Stimulated activated CD8-positive, alpha-beta memory T cell treated with anti-CD3 and anti-CD28 coated beads, Interleukin-15, amount 100 ng/mL, for 24 hours (primary cell): ENCODE data around the gene TSPAN12.
A peak's percentile ranks its signal among the peaks of the same experiment; 100 is the strongest.
"Not testable (repeated sequence)": the region's sequence is repeated elsewhere in the genome, so short reads cannot be mapped to it uniquely, and the experiment has no call there.

ENCODE experiments used
- DNase-seq: peaks from one replicate; pipeline ENCODE4 v3.0.0-alpha.2; 2020; ENCODE audit warnings: low read depth

TSPAN12 gene, protein sequence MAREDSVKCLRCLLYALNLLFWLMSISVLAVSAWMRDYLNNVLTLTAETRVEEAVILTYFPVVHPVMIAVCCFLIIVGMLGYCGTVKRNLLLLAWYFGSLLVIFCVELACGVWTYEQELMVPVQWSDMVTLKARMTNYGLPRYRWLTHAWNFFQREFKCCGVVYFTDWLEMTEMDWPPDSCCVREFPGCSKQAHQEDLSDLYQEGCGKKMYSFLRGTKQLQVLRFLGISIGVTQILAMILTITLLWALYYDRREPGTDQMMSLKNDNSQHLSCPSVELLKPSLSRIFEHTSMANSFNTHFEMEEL

DNA sequence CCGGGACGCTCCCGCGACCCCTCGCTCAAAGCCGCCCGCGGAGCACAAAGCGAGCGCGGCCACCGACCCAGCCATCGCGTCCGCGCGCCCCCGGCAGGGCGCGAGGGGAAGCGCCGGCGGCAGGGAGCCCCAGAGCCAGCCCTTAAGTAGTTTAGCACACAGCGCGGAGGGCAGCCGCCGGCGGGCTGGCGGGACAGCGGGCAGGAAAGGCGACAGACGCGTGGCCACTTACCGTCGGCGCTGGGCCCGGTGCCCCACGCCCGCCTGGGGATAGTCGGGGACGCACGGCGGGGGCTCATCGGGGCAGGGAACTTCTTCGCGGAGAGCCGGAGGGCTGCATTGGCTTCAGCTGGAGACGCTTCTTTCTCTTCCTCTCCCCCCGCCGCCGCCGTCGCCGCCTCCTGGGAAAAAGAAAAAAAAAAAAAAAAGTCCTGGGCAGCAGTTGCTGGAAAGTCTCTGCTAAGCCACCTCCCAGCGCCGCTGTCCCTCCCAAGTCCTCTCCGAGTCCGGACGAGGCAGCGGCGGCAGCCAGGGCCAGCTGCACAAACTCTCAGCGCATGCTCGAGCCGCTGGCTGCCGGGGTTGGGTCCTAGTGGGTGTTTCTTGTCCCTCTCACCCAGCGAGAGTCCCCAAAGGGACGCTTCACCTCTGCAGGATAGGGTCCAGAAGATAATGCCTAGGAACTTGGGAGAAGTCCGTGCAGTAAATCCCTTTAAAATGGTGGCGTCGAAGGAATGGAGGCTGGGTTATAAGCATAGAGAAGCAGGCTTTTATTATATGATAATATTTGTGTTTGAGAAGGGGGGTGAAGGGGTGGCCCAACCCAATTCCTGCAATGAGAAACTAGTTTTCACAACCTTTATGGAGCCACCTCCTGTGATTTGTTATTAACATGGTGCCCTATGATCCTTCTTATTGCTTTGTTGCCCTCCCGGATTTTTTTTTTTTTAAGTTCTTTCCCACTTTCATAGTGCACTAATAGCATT is at the start of gene TSPAN12:
TSS of gene TSPAN12 (minus strand) at position 557 of the 986 bp plus-strand sequence. CDS start 1,381 bp downstream, outside the sequence.
- peak; percentile 13 for DNase-seq

DNA sequence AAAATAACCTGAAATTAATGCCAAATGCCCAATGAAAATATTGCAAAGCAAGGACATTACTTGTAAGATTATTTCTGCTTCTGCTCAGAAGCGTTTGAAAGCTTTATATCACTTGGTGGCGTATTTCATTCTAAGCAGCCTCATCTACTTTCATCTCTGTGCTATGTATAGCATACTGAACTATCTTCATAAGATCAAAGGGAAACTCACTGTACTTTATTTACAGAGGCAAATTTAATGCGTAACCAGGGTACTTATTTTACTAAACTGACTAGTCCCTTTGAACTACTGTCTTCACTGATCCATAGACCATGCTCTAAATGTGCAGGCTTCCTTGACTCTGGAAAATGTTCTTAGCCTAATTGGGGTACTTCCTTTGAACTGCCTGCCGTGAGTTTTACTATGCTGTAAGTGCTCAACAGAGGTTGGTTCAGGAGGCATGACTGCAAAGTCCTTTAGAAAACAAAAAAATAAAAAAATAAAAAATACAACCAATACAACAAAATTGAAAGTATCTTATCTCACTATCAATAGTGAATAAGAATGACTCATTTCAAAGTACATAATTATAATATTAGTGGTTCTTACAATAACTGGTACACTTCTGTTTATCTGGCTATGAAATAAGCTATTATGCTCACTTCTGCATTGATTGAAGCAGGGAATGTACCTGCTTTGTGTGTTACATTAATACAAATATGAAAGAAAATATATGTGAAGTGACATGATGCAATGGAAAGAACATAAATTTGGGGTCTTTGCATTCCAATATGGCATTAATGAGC is 41.0 kb upstream of the TSPAN12 start:
- no peak for DNase-seq

DNA sequence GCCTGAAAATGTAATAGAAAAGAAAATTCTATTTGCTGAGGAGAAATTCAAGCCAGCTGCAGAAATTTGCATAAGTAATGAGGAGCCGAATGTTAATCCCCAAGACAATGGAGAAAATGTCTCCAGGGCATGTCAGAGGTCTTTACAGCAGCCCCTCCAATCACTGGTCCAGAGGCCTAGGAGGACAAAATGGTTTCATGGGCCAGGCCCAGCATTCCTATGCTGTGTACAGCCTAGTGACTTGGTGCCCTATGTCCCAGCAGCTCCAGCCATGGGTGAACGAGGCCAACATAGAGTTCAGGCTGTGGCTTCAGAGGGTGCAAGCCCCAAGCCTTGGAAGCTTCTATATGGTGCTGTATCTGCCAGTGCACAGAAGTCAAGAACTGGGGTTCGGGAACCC is 37.3 kb upstream of the TSPAN12 start:
- not testable (repeated sequence) for DNase-seq

DNA sequence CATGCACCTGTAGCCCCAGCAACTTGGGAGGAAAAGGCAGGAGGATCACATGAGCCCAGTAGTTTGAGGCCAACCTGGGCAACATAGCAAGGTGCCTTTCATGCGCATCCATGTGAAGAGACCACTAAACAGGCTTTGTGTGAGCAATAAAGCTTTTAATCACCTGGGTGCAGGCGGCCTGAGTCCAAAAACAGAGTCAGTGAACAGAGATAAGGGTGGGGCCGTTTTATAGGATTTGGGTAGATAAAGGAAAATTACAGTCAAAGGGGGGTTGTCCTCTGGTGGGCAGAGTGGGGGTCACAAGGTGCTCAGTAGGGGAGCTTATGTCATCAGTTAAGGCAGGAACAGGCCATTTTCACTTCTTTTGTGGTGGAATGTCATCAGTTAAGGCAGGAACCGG is 27.7 kb upstream of the TSPAN12 start:
- not testable (repeated sequence) for DNase-seq

DNA sequence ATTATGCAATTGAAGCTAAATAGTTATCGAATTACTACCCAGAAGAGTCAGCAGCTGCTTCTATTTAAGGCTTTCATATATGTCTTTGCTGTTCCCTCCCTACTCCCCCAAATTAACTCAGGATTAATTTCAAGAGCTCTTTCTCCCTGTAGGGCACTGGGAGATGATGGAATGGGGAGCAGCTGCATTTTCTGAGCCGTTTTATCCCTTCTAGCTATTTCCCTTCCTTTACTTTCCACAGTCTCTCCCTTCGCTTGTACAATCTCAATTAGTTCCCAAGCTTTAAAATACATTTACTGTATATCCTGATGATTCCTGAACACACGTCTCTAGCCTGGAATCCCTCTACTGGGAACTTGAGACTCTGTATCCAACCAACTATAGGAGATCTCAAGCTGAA is 19.8 kb upstream of the TSPAN12 start:
- no peak for DNase-seq

DNA sequence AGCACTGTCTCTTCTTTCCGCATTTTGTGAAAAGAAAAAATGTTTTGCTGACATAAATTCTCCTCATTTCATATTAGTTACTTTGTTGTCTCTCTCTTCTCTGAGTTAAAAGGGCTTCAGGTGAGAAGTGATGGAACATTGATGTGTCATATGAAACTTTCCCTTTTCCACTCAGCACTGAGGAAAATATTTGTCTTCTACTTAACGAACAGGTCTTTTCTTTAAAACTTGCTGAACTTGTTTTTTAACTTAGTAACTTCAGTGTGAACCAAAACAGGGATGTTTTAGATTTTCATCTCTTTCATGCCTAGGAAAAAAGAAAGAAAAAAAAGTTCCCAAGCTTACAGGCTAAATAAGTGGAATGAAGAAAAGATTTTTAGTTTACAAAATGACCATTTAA is 19.0 kb upstream of the TSPAN12 start:
- no peak for DNase-seq

DNA sequence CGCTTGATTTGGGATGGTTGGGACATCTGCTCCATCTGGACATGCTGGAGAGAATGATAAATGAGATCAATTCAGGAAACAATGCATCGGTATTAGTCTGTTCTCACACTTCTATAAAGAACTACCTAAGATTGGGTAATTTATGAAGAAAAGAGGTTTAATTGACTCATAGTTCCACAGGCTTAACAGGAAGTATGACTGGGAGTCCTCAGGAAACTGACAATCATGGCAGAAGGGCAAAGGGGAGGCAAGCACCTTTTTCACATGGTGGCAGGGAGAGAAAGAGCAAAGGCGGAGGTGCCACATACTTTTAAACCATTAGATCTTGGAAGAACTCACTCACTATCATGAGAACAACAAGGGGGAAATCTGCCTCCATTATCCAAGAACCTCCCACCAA is 16.8 kb upstream of the TSPAN12 start:
- no peak for DNase-seq

DNA sequence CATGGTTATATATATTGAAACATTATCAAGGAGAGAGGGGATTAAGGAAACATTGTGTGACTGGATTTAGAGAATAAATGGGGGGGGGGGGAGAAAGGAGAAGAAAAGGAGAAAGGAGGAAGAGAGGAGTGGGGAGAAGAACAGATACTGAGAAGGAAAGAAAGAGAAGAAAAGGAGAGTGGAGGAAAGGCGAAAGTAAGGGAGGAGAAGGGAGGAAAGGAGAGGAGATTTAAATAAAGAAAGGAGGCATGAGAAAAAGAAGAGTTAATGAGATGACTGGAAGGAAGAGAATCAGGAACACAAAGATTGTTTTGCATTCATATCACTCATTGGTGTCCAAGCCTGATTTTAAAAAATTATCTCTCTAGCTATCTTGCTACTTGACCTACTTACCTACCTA is 16.1 kb upstream of the TSPAN12 start:
- no peak for DNase-seq

DNA sequence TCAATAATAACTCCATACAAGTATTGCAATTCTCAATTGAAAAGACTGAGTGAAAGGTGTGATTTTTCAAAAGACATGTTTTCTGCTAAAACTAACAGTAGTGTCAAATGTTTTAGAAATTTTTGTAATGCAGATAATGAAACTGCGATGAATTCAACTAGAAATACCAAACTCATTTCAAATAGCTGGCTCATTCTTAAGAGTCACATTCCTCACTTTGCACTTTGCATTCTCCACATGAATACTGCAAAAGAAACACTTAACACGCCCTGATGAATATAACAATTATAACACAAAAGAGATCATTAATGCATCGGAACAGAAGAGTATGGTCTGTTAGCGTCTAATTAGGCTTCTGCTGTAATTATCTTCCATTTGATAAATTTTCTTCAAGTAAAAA is 15.5 kb upstream of the TSPAN12 start:
- DNase-seq = no peak

DNA sequence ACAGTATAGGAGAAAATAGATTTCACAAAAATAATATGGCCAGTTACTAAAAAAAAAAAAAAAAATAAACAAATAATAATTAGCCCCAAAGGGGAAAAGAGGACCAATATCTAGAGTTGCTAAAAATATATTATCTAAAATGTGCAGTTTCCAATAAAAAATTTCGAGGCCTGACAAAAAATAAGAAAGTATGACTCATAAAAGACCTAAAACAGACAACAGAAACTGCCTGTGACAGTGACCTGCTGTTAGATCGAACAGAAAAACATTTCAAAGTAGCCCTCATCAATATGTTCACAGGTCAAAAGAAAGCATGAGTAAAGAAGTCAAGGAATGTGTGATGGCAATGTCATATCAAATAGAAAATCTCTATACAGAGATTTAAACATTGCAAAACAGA is 11.8 kb upstream of the TSPAN12 start:
- DNase-seq = no peak

DNA sequence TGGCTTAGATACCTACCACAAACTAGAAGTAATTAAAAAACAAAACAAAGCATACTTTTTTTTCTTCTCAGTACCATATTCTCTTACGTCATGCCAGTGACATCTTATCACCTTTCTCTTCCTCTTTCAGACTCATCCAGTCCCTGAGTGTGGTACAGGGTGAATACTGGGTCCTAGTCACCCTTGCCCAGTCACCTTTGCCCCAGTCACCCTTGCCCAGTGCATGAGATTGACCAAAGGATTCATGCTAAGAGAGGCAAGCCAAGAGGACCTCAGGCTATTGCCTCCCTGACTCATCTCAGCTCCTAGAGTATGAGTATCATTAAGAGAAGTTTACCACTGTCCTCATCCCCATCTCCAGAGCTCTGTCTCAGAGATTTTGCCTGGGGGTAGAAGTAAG is 10.0 kb upstream of the TSPAN12 start:
- no peak for DNase-seq

DNA sequence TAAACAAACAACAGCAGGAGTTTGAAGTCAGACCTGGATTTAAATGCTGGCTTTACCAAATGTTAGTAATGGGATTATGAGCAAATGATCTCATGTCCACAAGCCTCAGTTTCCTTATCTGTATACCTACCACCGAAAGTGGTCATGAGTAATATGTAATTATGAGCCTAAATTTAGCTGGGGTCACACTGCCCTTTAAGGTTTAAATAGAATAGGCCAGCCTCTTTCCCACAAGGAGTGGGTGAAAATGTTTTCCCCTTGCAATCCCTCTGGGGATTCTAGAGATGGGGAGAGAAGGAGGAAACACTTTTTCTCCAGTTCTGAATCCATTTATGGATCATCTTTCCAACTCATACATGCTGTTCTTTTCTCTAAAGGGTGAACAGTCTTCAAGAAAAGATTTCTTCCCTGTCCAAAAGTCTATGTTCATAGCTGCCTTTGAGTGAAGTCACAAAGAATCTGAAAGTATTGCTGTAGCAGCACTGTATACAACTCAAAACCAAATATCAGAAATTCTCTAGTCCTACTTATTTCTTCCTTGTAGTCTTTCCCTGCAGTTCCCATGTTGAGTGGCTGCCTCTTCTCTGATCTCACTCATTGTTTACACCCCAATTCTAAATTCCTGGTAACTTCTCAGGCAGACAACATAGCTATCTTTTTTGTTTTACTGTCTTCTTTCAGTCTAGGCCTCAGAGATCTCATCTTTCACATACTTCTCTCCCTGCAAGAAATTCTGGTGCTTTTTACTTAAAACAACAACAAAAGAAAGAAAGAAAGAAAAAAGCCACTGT is 7.4 kb upstream of the TSPAN12 start:
- DNase-seq = no peak

DNA sequence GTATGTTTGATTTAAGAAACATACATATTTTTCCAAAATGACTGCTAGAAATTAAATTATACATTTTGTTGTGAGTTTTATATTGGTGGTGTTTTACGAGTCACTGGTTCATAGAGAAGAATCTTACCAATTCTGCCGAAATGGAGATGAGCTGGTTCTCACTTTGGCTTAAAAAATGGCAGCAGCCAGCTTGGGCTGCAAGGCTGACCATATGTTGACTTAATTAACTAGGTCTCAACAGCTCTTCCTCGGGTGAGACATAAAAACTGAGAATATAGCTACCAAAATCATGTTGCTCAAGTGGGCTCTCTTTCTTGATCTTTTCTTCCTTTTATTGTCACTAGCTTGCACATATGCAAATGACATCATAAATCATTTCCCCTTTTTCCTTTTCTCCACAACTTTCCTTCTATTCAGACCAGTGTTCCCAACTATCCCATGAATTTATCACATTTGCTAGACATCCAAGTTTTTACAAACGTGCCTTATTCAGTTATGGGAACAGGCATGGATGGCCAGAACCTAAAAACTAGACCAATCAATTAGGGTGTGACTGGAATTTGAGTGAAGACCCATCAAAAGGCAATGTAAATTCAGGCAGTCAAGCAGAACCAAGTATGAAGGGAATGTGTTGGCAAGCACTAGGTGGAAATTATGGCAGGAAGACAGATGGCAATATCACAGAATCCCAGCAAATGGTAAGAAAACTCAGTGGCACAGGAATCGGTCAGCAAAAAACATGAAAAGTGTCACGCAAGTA is 6.4 kb upstream of the TSPAN12 start:
- DNase-seq = no peak

DNA sequence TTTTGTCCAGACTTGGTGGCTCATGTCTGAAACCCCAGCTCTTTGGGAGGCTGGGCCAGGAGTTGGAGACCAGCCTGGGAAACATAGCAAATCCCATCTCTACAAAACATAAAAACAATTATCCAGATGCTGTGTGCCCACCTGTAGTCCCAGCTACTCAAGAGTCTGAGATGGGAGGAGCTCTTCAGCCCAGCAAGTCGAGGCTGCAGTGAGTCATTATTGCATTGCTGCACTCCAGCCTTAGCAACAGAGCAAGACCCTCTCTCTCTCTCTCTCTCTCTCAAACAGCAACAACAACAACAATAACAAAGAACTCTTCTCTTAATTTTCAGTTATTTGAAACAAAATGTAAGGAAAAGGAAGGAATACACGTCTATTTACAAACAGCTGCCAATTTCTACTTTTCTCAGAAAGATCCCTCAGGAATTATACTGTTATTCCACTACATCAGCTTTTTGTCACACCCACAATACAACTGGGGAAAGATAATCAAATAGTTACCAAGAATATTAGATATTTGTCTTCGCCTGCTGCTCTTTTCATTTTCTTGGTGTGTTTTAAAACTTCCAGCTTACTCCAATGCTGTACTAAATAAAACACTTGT is 5.1 kb upstream of the TSPAN12 start:
- DNase-seq = no peak

DNA sequence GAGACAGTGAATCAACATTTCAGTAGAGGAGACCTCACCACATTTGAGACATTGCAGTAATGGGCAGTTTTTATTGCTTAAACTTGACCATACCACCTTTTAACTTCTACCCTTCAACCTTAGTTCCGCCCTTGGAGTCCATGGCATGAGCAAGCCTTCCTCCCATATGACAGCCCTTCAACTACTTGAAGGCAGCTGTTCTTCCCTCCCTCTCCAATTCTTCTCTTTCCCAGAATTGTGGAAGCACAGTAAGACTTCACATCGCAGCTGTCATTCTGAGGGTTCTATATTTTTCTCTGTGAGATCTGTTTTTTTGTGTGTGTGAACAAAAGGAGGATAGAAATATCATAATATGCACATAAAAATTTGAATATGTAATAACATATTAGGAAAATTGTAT is 2.2 kb upstream of the TSPAN12 start:
- no peak for DNase-seq

DNA sequence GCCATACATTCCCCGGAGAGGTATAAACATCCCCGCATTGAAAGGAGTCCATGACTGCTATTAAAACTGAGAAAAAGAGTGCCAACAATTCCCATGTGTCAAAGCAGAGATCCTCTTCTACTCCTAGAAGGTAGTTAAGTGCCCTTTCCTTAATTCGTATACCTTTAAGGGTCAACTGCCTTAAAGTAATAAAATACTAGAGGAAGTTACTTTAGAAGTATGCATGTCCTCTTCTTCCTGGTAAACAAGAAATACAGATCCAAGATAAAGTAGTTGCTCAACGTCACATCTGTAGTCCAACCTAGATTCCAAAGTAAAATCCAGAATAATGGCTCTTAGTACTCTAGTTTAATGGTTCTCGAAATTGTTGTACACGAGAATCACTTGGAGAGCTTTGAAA is 1.5 kb upstream of the TSPAN12 start:
- DNase-seq = no peak

DNA sequence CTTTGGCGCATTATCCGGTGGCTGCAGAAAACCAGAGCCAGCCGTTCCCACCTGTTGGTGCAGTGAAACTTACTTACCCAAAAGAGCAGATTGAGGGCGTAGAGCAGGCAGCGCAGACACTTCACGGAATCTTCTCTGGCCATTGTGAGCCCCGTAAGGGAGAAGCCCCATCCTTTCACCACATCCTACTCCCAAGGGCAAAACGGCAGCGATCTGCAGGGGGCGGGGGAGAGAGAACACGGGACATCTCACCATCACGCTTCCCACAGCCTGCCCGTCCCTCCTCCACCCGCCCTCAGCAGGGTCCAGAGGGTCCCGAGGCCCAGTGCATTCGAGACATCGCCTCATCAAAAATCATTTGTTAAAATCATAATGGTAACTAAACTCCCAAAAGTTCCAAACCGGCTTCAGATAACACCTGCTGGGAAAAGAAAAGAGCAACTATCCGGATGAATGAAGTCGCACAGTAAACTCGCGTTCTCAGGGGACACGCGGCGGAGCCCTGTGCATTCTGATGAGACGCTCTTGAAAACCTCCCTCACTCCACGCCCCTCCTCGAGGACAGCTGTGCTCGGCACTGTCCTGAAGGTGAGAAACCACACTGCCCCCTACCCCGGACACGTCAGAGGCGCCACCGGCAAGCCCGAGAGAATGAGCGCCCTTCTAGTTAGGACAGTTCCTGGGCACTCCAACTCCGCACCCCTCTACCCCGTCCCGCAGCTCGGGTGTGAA is 1.2 kb downstream of the TSPAN12 start:
- no peak for DNase-seq

DNA sequence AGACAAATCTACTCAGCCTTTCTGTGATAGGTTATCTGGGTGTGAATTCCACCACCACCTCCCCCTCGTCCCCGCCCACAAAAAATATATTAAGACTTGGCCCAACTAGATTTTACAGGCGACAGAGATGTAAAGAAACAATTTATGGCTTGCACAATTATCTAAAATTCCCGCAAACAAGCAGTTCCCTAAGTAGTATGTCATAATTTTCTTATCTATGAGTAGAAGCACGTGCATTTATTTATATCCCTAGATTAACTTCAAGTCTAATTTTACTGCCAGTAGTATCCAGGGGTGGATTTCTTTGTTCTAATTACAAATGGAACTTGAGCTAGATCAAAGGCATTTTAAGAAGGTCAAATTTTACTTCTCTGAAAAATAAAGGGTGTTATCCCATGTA is 1.7 kb downstream of the TSPAN12 start:
- DNase-seq = no peak

DNA sequence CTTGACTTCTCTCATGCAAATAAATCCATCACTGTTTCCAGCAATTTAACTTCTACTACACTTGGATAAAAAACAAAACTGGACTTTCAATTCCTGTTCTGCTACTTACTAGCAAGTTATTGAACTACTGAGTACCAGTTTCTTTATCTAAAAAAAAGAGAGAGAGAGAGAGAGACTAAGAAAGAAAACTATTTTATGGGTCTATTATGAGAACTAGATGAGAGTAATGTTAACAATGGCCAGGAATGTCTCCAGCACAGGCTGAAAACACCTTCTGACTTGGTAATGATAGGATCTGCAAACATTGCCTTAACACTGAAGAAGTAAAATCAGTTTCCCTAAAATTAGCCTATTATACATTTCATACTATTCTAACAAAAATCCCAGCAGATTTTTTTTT is 5.2 kb downstream of the TSPAN12 start:
- DNase-seq = no peak

DNA sequence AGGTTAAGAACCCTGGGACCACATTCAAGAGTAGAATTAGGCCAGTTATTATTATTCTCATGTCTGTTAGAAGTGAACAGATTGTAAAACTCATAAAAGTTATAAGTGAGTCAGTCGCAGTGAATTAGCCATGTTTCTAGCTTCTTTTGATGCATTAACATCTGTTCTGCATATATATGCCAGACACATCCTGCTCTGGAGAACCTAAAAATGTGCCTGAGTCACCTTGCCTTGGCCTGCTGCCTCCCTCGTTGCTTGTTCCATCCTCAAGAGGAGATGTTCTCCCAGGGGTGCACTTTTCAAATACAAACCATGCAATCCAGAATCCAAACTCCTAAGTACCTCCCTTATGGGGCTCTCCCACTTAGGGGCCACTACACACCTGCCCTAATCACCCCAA is 14.8 kb downstream of the TSPAN12 start:
- DNase-seq = no peak
